GM12872 (cell line): ENCODE measurements around the gene ANO2.

Experiments
- TF ChIP-seq, protein P1 (sequence below): IDR thresholded peaks from 3 replicates; pipeline ENCODE4 v1.5.1; 2011; ENCODE audit warnings: low read depth, mild to moderate bottlenecking, low read length, moderate library complexity; ENCODE audit not compliant: insufficient read depth

The ANO2 gene

DNA sequence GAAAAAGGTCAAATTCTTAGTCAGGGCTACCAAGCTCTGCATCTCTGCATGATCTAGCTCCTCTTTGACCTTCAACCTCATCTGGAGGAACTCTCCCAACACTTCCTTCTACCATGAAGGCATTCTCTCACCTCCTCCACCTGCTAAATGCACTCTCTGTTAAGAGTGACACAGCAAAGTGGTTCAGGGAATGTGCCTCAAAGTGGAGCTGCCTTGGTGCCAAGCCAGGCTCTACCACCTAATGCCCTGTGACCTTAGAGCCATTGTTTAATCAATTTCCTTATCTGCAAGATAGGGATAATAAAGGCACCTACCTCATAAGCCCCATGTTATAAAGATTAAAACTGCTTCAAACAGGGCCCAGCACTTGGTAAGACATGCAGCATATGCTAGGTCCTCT is 236.7 kb downstream of the ANO2 start:
- TF ChIP-seq, protein P1, sequence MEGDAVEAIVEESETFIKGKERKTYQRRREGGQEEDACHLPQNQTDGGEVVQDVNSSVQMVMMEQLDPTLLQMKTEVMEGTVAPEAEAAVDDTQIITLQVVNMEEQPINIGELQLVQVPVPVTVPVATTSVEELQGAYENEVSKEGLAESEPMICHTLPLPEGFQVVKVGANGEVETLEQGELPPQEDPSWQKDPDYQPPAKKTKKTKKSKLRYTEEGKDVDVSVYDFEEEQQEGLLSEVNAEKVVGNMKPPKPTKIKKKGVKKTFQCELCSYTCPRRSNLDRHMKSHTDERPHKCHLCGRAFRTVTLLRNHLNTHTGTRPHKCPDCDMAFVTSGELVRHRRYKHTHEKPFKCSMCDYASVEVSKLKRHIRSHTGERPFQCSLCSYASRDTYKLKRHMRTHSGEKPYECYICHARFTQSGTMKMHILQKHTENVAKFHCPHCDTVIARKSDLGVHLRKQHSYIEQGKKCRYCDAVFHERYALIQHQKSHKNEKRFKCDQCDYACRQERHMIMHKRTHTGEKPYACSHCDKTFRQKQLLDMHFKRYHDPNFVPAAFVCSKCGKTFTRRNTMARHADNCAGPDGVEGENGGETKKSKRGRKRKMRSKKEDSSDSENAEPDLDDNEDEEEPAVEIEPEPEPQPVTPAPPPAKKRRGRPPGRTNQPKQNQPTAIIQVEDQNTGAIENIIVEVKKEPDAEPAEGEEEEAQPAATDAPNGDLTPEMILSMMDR = no peak

DNA sequence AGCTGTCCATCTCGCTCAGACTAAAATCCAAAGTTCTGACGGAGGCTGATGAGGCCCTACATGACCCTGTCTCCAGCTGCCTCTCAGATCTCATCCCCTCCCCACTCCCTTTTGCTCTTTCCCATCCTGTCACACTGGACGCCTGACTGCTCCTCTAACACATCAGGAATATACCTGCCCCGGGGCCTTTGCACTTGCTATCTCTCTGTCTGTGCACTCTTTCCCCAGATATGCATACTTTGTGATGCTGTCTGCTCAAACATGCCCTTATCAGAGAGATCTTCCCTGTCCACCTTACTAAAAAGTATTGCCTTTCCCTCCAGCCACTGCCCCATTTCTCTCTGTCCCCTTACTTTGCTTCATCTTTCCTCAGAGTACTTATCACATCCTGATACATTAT is 238.8 kb downstream of the ANO2 start:
- TF ChIP-seq, protein P1 = no peak

DNA sequence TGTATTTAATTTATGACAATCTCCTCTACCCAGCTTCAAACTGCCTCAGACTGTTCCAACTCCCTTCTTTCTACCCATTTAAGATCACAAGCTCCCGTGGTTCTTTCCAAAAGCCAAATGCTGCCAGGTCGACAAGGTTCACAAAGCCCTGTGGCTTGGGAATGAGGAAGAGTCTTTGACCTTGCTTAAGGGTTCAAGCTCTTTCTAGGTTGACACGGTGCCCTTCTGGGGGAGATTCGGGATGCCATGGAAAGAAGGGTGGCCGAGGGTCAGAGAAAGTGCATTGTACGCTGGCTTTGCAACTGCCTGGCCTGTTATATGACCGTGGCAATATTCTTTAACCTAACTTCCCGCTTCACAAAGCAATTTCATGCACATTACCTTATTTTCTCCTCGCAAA is 239.3 kb downstream of the ANO2 start:
- TF ChIP-seq, protein P1 = no peak

DNA sequence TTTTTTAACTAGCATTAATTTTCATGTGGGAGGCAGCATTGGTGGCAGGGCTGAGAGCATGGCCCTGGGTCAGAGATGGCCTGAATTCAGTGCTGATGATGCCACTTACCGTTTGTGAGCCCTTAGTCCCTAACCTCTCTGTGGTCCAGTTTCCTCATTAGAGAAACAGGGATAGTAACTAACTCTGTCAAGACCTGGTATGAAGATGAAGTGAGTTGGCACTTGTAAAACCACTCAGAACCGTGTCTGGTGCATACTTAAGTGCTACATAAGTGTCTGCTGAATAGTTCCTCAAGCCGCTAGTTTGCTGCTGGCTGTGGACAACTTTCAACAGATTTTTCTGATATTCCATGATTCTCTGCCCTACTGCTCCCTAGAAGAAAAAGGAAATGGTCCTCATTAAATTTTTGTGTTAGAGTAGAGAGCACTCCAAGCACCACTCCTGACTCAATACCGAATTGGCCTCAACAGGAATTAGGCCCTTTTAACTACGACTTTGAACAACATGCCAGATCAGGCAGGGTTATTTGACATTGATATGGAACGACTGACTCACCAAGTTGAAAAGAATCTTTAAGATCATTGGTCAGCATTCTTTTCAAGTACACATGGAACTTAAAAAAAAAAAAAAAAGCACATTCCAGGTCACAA is 250.2 kb downstream of the ANO2 start:
- TF ChIP-seq, protein P1 = no peak

DNA sequence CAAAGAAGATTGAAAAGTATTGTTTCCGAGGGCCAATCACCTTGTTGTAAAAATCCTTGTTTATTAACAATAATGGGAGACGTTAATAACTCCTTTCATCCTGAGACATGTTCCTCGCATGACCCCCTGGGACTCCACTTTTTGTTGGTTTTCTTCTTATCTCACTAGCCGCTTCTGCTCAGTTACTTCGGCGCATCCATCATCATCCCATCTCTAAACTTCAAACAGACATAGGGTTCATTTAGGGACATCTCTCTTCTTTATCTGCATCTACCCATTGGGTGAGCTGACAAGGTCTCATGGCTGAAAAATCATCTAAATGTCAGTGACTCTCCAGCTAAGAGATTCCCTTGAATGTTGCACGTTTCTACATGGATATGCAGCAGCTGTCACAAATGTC is 252.2 kb downstream of the ANO2 start:
- TF ChIP-seq, protein P1 = no peak

DNA sequence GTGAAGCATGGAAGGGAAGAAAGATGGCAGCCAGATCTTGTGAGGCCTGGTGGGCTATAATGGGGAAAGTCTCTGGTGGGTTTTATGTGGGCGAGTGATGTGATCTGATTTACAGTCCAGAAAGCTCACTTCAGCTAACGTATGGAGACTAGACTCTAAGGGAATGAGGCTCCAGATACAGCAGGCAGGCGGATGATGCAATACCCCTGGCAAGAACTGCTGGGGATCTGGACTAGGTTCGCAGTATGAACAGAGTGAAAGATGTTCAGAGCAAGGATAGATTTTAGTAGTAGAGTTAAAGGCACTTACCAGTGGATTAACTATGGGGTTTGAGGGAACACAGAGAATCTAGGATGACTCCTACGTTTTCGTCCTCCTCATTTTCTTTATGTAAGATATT is 253.1 kb downstream of the ANO2 start:
- TF ChIP-seq, protein P1 = no peak

DNA sequence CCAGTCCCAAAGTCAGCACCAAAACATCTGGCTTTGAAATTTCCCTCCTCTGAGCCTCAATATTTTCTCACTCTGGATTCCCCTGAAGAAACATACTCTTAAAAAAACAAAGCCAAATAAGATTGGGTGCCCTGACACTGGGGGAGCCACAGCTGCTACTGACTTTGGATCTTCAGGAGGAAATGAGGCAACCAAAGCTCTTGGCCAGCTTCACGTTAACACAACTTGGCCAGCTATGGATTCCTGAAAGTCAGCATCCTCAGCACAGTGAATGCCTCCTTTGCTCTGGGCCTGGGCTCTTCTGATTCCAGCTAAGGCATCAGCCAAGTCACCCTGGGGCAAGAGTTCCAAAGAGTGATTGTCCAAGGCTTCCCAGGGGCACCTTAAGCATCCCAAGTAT is 254.8 kb downstream of the ANO2 start:
- TF ChIP-seq, protein P1 = no peak
